Spinal cord (tissue), 10 donors: ENCODE measurements around the gene RPS6KA4. TPM values are rescaled to one million over a fixed set of nuclear protein-coding genes. Genes with fewer than 3 reads are reported as not detected.
"Not testable (repeated sequence)": the region's sequence is repeated elsewhere in the genome, so short reads cannot be mapped to it uniquely, and the experiment has no call there.

Experiments used
- DNase-seq, 6 donors: peaks; one replicate each; pipeline versions ENCODE4 v3.0.0 to v3.0.0-alpha.2; 2013 to 2015; ENCODE audit warnings: low spot score in 6 of 6, low read depth in 4 of 6
- H3K27ac ChIP-seq: one replicate; pipeline ENCODE4 v1.5.1; 2013; ENCODE audit warnings: low read depth, low read length, control low read depth
- H3K27me3 ChIP-seq: one replicate; pipeline ENCODE4 v1.6.1; 2013; ENCODE audit warnings: low read length; ENCODE audit not compliant: control insufficient read depth, insufficient read depth
- H3K36me3 ChIP-seq: one replicate; pipeline ENCODE4 v1.6.1; 2013; ENCODE audit warnings: low read length; ENCODE audit not compliant: control insufficient read depth, insufficient read depth
- H3K4me1 ChIP-seq: one replicate; pipeline ENCODE4 v1.6.1; 2013; ENCODE audit warnings: low read length; ENCODE audit not compliant: control insufficient read depth, insufficient read depth
- H3K4me3 ChIP-seq: one replicate; pipeline ENCODE4 v1.5.1; 2013; ENCODE audit warnings: low read depth, low read length, control low read depth
- H3K9me3 ChIP-seq: one replicate; pipeline ENCODE4 v1.6.1; 2013; ENCODE audit warnings: low read length; ENCODE audit not compliant: control insufficient read depth, insufficient read depth
- WGBS: methylation state at CpG from one replicate; pipeline ENCODE4 v1.1.5; 2013; ENCODE audit warnings: missing lambda C conversion rate; ENCODE audit not compliant: insufficient coverage; 5-methylcytosine and 5-hydroxymethylcytosine counted together
- polyA plus RNA-seq, 2 donors: library from polyadenylated mRNA; unstranded; fragments of 120-200 nt; gene quantifications; one replicate each; pipeline ENCODE4 v1.2.1, GENCODE V29; 2013; ENCODE audit not compliant: insufficient read length in 2 of 2
- small RNA-seq: library from RNA; depleted of rRNA; stranded (forward); fragments of <200 nt; gene quantifications from one replicate; pipeline ENCODE3, GENCODE V24; 2014; ENCODE audit warnings: low replicate concordance
- total RNA-seq, 2 donors: library from RNA; depleted of rRNA in 1 of 2; stranded (reverse); fragments of 120-200 nt in 1 of 2; fragments of >200 nt in 1 of 2; gene quantifications; one replicate each; pipeline versions ENCODE4 v1.2.3 to v1.2.4, GENCODE V29; 2013 to 2014
- donor health status: healthy.

RPS6KA4 gene
- total and polyA plus RNA-seq, 4 donors = 11.3 to 27.2 (median 20.6) TPM

DNA sequence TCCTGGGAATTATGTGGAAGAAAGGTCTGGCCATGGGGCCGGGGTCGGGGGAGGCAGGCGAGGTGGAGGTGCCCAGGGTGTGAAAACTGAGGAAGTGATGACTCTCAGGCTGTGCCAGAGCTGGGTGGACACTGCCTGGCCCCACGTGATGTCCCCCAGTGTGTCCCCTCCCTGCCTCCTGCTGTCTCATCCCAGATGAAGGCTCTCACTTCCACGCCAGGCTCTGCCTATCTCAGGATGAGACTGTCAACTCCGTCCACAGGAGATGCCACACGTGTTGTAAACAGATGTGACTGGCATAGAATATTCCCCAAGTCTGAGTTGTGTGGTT is 51.4 kb downstream of the RPS6KA4 start:
- WGBS = 73% methylated on average over 6 of the region's 7 CpGs

DNA sequence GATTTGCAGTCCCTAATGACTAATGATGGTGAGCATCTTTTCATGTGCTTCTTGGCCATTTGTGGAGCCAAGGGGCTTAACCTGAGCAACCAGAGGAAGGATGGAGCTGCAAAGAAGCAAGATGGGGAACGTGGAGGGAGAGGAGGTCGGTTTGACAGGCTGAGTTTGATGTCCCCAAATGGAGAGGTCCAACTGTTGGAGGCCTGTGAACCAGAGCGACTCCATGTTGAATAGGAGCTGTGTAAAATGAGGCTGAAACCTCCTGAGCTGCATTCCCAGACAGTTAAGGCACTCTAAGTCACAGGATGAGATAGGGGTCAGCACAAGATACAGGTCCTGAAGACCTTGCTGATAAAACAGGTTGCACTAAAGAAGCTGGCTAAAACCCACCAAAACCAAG is 54.5 kb downstream of the RPS6KA4 start:
- Histone ChIP-seq H3K4me1 (peaks cover 9% of the 10 kb centered on the region), H3K27me3 (no peaks in the 10 kb centered on the region), H3K27ac (no peak overlapping the region), H3K4me3 (no peak overlapping the region), H3K36me3 (no peaks in the 10 kb centered on the region), H3K9me3 (no peaks in the 10 kb centered on the region)
- no peak for DNase-seq
- 84% methylated on average over 3 of the region's 3 CpGs for WGBS

More for the DNA sequence above, 51.4 kb downstream of the RPS6KA4 start:
- Histone ChIP-seq H3K4me3 (no peak overlapping the region), H3K36me3 (no peaks in the 10 kb centered on the region), H3K27ac (no peak overlapping the region), H3K9me3 (no peaks in the 10 kb centered on the region), H3K27me3 (no peaks in the 10 kb centered on the region), H3K4me1 (peaks cover 13% of the 10 kb centered on the region)
- no peak for DNase-seq

DNA sequence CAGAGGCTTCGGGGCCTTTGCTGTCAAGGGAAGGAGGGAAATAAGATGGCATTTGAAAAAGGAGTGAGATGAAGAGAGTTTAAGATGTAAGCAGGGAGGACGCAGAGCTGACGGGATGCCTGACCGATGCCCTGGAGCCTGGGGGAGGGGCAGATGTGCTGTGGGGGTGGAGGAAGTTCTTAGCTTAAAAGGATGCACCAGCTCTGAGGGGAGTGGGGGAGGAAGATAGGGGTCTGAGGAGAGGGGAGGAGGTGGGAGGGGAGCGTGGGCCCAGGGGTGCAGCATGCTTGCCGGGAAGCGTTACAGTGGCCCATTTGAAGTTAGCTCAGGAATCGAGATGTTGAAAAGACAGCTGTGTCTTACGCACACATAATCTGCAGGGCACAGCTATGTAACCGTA is 56.3 kb downstream of the RPS6KA4 start:
- WGBS = 37% methylated on average over 9 of the region's 10 CpGs
- no peak overlapping the region for H3K27ac ChIP-seq
- H3K4me3 ChIP-seq = no peak overlapping the region
- no peak for DNase-seq
- no peaks in the 10 kb centered on the region for H3K27me3 ChIP-seq
- H3K9me3 ChIP-seq = no peaks in the 10 kb centered on the region
- H3K36me3 ChIP-seq = no peaks in the 10 kb centered on the region
- H3K4me1 ChIP-seq = peaks cover 2% of the 10 kb centered on the region

DNA sequence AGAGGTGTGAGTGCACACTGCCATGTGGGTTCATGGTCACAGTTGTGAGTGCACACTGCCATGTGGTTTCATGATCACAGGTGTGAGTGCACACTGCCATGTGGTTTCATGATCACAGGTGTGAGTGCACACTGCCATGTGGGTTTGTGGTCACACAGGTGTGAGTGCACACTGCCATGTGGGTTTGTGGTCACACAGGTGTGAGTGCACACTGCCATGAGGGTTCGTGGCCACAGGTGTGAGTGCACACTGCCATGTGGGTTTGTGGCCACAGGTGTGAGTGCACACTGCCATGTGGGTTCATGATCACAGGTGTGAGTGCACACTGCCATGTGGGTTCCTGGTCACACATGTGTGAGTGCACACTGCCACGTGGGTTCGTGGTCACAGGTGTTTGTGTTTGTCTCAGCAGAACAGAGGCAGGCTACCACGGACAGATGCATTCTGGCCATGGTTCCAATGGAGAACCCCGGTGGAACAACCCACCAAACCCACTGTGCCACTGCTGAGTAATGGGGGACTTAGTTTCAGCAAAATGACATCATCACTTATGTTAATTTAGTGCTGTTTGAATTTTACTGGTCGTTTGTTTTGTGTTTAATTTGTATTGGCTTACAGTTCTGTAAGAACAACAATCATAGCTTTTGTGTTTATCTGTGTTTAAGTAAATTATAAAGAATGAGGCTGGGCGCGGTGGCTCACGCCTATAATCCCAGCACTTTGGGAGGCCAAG is 57.2 kb downstream of the RPS6KA4 start:
- no peaks in the 10 kb centered on the region for H3K9me3 ChIP-seq
- no peaks in the 10 kb centered on the region for H3K27me3 ChIP-seq
- DNase-seq = no peak
- no peaks in the 10 kb centered on the region for H3K36me3 ChIP-seq
- WGBS = 96% methylated on average over 3 of the region's 9 CpGs
- no peaks in the 10 kb centered on the region for H3K4me1 ChIP-seq
- no peak overlapping the region for H3K27ac ChIP-seq
- no peak overlapping the region for H3K4me3 ChIP-seq

GRCh38 chr11:64418233-64418632 is 59.3 kb downstream of the RPS6KA4 start:
- H3K9me3 ChIP-seq, H3K4me1 ChIP-seq, H3K27ac ChIP-seq, H3K4me3 ChIP-seq, DNase-seq, H3K36me3 ChIP-seq, H3K27me3 ChIP-seq: not testable (repeated sequence)
- WGBS = no CpG with 5 or more reads among the region's 7 CpGs

GRCh38 chr11:64419257-64419790 is 60.4 kb downstream of the RPS6KA4 start:
- Histone ChIP-seq H3K36me3 (no peaks in the 10 kb centered on the region), H3K4me1 (no peaks in the 10 kb centered on the region), H3K9me3 (peaks cover 4% of the 10 kb centered on the region), H3K27ac (no peak overlapping the region), H3K4me3 (no peak overlapping the region), H3K27me3 (no peaks in the 10 kb centered on the region)
- DNase-seq = no peak
- WGBS = 91% methylated on average over 9 of the region's 11 CpGs

DNA sequence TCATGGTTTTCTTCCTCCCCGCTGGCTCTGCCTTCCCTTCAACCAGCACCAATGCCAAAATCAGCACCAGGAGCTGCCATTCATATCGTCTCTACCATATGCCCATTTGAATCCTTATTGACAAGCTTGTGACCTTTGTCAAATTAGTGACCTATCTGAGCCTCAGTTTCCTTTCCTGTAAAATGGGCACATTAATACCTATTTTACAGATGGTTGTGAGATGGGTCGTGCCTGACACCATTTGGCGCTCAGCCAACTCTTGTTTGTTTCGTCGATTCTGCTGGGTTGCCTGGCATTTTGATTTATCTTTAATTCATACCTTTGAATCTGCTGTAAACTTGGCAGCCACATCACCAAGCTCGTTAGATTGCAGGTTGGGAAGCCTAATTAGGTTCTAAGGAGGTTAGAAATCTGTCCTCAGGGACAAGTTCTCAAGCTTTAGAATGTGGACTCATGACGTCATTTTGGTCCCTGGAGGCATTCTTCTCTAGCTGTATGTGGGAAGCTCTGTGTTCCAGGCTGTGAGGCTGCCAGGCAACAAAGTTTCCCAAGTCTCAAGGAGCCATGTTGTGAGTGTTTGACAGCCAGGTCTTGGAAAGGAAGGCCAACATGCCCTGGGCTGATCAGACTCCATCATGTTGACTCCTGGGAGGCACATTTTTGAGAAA is 61.0 kb downstream of the RPS6KA4 start:
- H3K4me1 ChIP-seq = no peaks in the 10 kb centered on the region
- H3K36me3 ChIP-seq = no peaks in the 10 kb centered on the region
- H3K4me3 ChIP-seq = no peak overlapping the region
- DNase-seq = peak in 1 of 6 donors; percentile 23
- peaks cover 4% of the 10 kb centered on the region for H3K9me3 ChIP-seq
- no peak overlapping the region for H3K27ac ChIP-seq
- no peaks in the 10 kb centered on the region for H3K27me3 ChIP-seq
- 59% methylated on average over 6 of the region's 8 CpGs for WGBS

Small RNA genes lying within 50 kb of the gene (small RNA-seq; reads per million reads assigned to genes)
- 0.12 reads per million for gene MIR1237
- gene MIR7155 = 0.06 reads per million

Other genes with a start within 250 kb of the RPS6KA4 start
- gene MACROD1, start 193.0 kb upstream of the RPS6KA4 start, total RNA-seq = 10 to 100 TPM; 10.6 to 18.9 TPM
- 10 to 100 TPM; 28.8 to 31.6 TPM for gene MACROD1, start 193.0 kb upstream of the RPS6KA4 start, polyA plus RNA-seq
- gene STIP1, start 173.0 kb upstream of the RPS6KA4 start, total RNA-seq = 100 to 1,000 TPM in 1 of 2 donors, 10 to 100 TPM in 1; 99.0 to 119 TPM
- gene STIP1, start 173.0 kb upstream of the RPS6KA4 start, polyA plus RNA-seq = 100 to 1,000 TPM; 170 to 184 TPM
- gene FERMT3, start 152.4 kb upstream of the RPS6KA4 start, total RNA-seq = 1 to 10 TPM; 5.1 to 5.7 TPM
- gene FERMT3, start 152.4 kb upstream of the RPS6KA4 start, polyA plus RNA-seq = 1 to 10 TPM; 6.0 to 8.2 TPM
- 10 to 100 TPM; 10.0 to 45.6 TPM for gene TRPT1, start 133.0 kb upstream of the RPS6KA4 start, total RNA-seq
- 10 to 100 TPM; 38.8 to 44.6 TPM for gene TRPT1, start 133.0 kb upstream of the RPS6KA4 start, polyA plus RNA-seq
- 10 to 100 TPM; 20.3 to 41.3 TPM for gene NUDT22, start 132.9 kb upstream of the RPS6KA4 start, total RNA-seq
- 10 to 100 TPM; 30.6 to 35.1 TPM for gene NUDT22, start 132.9 kb upstream of the RPS6KA4 start, polyA plus RNA-seq
- gene DNAJC4, start 128.6 kb upstream of the RPS6KA4 start, total RNA-seq = 10 to 100 TPM; 14.7 to 18.5 TPM
- 10 to 100 TPM; 71.3 to 77.4 TPM for gene DNAJC4, start 128.6 kb upstream of the RPS6KA4 start, polyA plus RNA-seq
- gene VEGFB, start 124.6 kb upstream of the RPS6KA4 start, total RNA-seq = 10 to 100 TPM; 46.8 to 94.2 TPM
- 100 to 1,000 TPM; 252 to 255 TPM for gene VEGFB, start 124.6 kb upstream of the RPS6KA4 start, polyA plus RNA-seq
- 10 to 100 TPM; 43.6 to 94.7 TPM for gene FKBP2, start 118.1 kb upstream of the RPS6KA4 start, total RNA-seq
- gene FKBP2, start 118.1 kb upstream of the RPS6KA4 start, polyA plus RNA-seq = 100 to 1,000 TPM; 109 to 120 TPM
- 100 to 1,000 TPM in 1 of 2 donors, 10 to 100 TPM in 1; 22.5 to 127 TPM for gene PPP1R14B, start 112.2 kb upstream of the RPS6KA4 start, total RNA-seq
- 100 to 1,000 TPM; 117 to 127 TPM for gene PPP1R14B, start 112.2 kb upstream of the RPS6KA4 start, polyA plus RNA-seq
- gene PLCB3, start 107.6 kb upstream of the RPS6KA4 start, total RNA-seq = 10 to 100 TPM; 12.7 to 16.9 TPM
- gene PLCB3, start 107.6 kb upstream of the RPS6KA4 start, polyA plus RNA-seq = 10 to 100 TPM; 14.0 to 15.0 TPM
- 100 to 1,000 TPM in 1 of 2 donors, 10 to 100 TPM in 1; 41.5 to 123 TPM for gene BAD, start 74.5 kb upstream of the RPS6KA4 start, total RNA-seq
- gene BAD, start 74.5 kb upstream of the RPS6KA4 start, polyA plus RNA-seq = 100 to 1,000 TPM in 1 of 2 donors, 10 to 100 TPM in 1; 97.7 to 104 TPM
- gene GPR137, start 73.3 kb upstream of the RPS6KA4 start, total RNA-seq = 10 to 100 TPM in 1 of 2 donors, 1 to 10 TPM in 1; 7.1 to 21.5 TPM
- 100 to 1,000 TPM in 1 of 2 donors, 10 to 100 TPM in 1; 90.9 to 100 TPM for gene GPR137, start 73.3 kb upstream of the RPS6KA4 start, polyA plus RNA-seq
- gene KCNK4, start 67.9 kb upstream of the RPS6KA4 start, total RNA-seq = 1 to 10 TPM; 1.0 to 3.2 TPM
- 1 to 10 TPM; 6.5 to 7.8 TPM for gene KCNK4, start 67.9 kb upstream of the RPS6KA4 start, polyA plus RNA-seq
- under 1 TPM; 0.50 to 0.69 TPM for gene CATSPERZ, start 58.8 kb upstream of the RPS6KA4 start, total RNA-seq
- gene CATSPERZ, start 58.8 kb upstream of the RPS6KA4 start, polyA plus RNA-seq = 1 to 10 TPM; 1.4 to 1.6 TPM
- gene ESRRA, start 53.6 kb upstream of the RPS6KA4 start, total RNA-seq = 10 to 100 TPM in 1 of 2 donors, 1 to 10 TPM in 1; 8.3 to 21.3 TPM
- gene ESRRA, start 53.6 kb upstream of the RPS6KA4 start, polyA plus RNA-seq = 10 to 100 TPM; 21.7 to 28.0 TPM
- 100 to 1,000 TPM in 1 of 2 donors, 10 to 100 TPM in 1; 84.2 to 343 TPM for gene TRMT112, start 41.6 kb upstream of the RPS6KA4 start, total RNA-seq
- 100 to 1,000 TPM; 133 to 153 TPM for gene TRMT112, start 41.6 kb upstream of the RPS6KA4 start, polyA plus RNA-seq
- gene PRDX5, start 41.0 kb upstream of the RPS6KA4 start, total RNA-seq = 100 to 1,000 TPM; 115 to 316 TPM
- 100 to 1,000 TPM; 353 to 369 TPM for gene PRDX5, start 41.0 kb upstream of the RPS6KA4 start, polyA plus RNA-seq
- gene CCDC88B, start 19.0 kb upstream of the RPS6KA4 start, total RNA-seq = 1 to 10 TPM; 4.2 to 7.1 TPM
- gene CCDC88B, start 19.0 kb upstream of the RPS6KA4 start, polyA plus RNA-seq = 1 to 10 TPM; 8.3 to 8.4 TPM
- gene SLC22A11, start 196.8 kb downstream of the RPS6KA4 start, total RNA-seq = under 1 TPM in 1 of 2 donors, not detected in 1; 0.11 TPM
- gene SLC22A11, start 196.8 kb downstream of the RPS6KA4 start, polyA plus RNA-seq = under 1 TPM in 1 of 2 donors, not detected in 1; 0.30 TPM
- gene SLC22A12, start 232.1 kb downstream of the RPS6KA4 start, total RNA-seq = not detected
- not detected for gene SLC22A12, start 232.1 kb downstream of the RPS6KA4 start, polyA plus RNA-seq